GM21528 (cell line): ENCODE results near the gene HERPUD1.
"Not testable (repeated sequence)": the region's sequence is repeated elsewhere in the genome, so short reads cannot be mapped to it uniquely, and the experiment has no call there.

Experiments used
- ATAC-seq: cut with Tn5 transposase; IDR thresholded peaks from one replicate; pipeline ENCODE4 v1.9.1; 2021; ENCODE audit warnings: mild to moderate bottlenecking, moderate library complexity; ENCODE audit not compliant: unreplicated experiment, low FRiP score

Gene HERPUD1

GRCh38 chr16:56977216-56977615 lies 45.3 kb downstream of the HERPUD1 start:
- no peak for ATAC-seq

- ATAC-seq = no peak
Measured at GRCh38 chr16:56977823-56978430, 46.0 kb downstream of the HERPUD1 start.

- no peak for ATAC-seq
Measured at GRCh38 chr16:56980201-56980535, 48.2 kb downstream of the HERPUD1 start.

- no peak for ATAC-seq
Measured at GRCh38 chr16:56980792-56981724, 49.1 kb downstream of the HERPUD1 start.

GRCh38 chr16:56981729-56982271 lies 49.9 kb downstream of the HERPUD1 start:
- no peak for ATAC-seq

- ATAC-seq = no peak
Measured at GRCh38 chr16:56982695-56983094, 50.8 kb downstream of the HERPUD1 start.

GRCh38 chr16:56983211-56983751 lies 51.3 kb downstream of the HERPUD1 start:
- no peak for ATAC-seq

GRCh38 chr16:56984639-56985038 lies 52.7 kb downstream of the HERPUD1 start:
- no peak for ATAC-seq

GRCh38 chr16:56985288-56985961 lies 53.5 kb downstream of the HERPUD1 start:
- no peak for ATAC-seq

GRCh38 chr16:56985962-56986360 lies 54.0 kb downstream of the HERPUD1 start:
- no peak for ATAC-seq

GRCh38 chr16:56986361-56986760 lies 54.4 kb downstream of the HERPUD1 start:
- ATAC-seq = no peak

GRCh38 chr16:56986908-56987307 lies 55.0 kb downstream of the HERPUD1 start:
- ATAC-seq = not testable (repeated sequence)

GRCh38 chr16:56987692-56988091 lies 55.8 kb downstream of the HERPUD1 start:
- no peak for ATAC-seq

- ATAC-seq = no peak
Measured at GRCh38 chr16:56988161-56988947, 56.4 kb downstream of the HERPUD1 start.

GRCh38 chr16:56988948-56989945 lies 57.3 kb downstream of the HERPUD1 start, which contains the start of gene NLRC5:
NLRC5 (plus strand) TSS chr16:56989557; CDS start chr16:57020713, 31,156 bp downstream.
- peak; percentile 73 for ATAC-seq

- no peak for ATAC-seq
Measured at GRCh38 chr16:56989988-56990387, 58.0 kb downstream of the HERPUD1 start.

- ATAC-seq = no peak
Measured at GRCh38 chr16:56990407-56991286, 58.7 kb downstream of the HERPUD1 start.

- not testable (repeated sequence) for ATAC-seq
Measured at GRCh38 chr16:56992431-56992830, 60.5 kb downstream of the HERPUD1 start.
